ENCODE measurements around the gene RASSF3. TPM values are rescaled to one million over a fixed set of nuclear protein-coding genes. Genes with fewer than 3 reads are reported as not detected.

The RASSF3 gene
- total and polyA plus RNA-seq, 5 donors from 2014 or later: 5.5 to 158 (median 10.5) TPM

GRCh38 chr12:64735442-64735841 is 125.1 kb downstream of the RASSF3 start:
- Mint-ChIP-seq H3K9me3 (no peaks in the 10 kb centered on the region), H3K27me3 (no peaks in the 10 kb centered on the region), H3K27ac (no peak overlapping the region), H3K4me3 (no peak overlapping the region), H3K36me3 (peaks cover 65% of the 10 kb centered on the region), H3K4me1 (peaks cover 12 to 23% (median 19%) of the 10 kb centered on the region in 4 donors)
- Histone ChIP-seq H3K27ac (ENCODE audit: insufficient read depth, low read length, poor library complexity, severe bottlenecking) (no peak overlapping the region), H3K4me3 (ENCODE audit: low read depth, low read length) (no peak overlapping the region), H3K36me3 (ENCODE audit: control insufficient read depth, insufficient read depth, low read length) (peaks cover 33% of the 10 kb centered on the region), H3K27me3 (ENCODE audit: control insufficient read depth, insufficient read depth, low read length) (no peaks in the 10 kb centered on the region), H3K9me3 (ENCODE audit: control insufficient read depth in 2 of 2, low read length in 2 of 2) (no peaks in the 10 kb centered on the region), H3K4me1 (ENCODE audit: control insufficient read depth, insufficient read depth, low read length, poor library complexity, severe bottlenecking) (peaks cover 13% of the 10 kb centered on the region)
- DNase-seq (no peak), ATAC-seq (ENCODE audit: low read depth in 2 of 2) (no peak)

GRCh38 chr12:64736771-64737170 is 126.5 kb downstream of the RASSF3 start:
- no peak overlapping the region for H3K4me3 ChIP-seq (ENCODE audit: low read depth, low read length)
- no peaks in the 10 kb centered on the region for H3K9me3 ChIP-seq (ENCODE audit: control insufficient read depth in 2 of 2, low read length in 2 of 2)
- H3K36me3 ChIP-seq (ENCODE audit: control insufficient read depth, insufficient read depth, low read length): peaks cover 34% of the 10 kb centered on the region
- ATAC-seq (ENCODE audit: low read depth in 2 of 2) (no peak), DNase-seq (no peak)
- peak overlapping the region in 1 of 3 donors; percentile 27 for H3K27ac Mint-ChIP-seq
- peaks cover 6 to 14% (median 9%) of the 10 kb centered on the region in 4 donors for H3K4me1 Mint-ChIP-seq
- H3K27me3 Mint-ChIP-seq: no peaks in the 10 kb centered on the region
- H3K27ac ChIP-seq (ENCODE audit: insufficient read depth, low read length, poor library complexity, severe bottlenecking): no peak overlapping the region
- H3K4me1 ChIP-seq (ENCODE audit: control insufficient read depth, insufficient read depth, low read length, poor library complexity, severe bottlenecking): peaks cover 5% of the 10 kb centered on the region
- H3K36me3 Mint-ChIP-seq: peaks cover 70% of the 10 kb centered on the region
- H3K4me3 Mint-ChIP-seq: no peak overlapping the region
- no peaks in the 10 kb centered on the region for H3K9me3 Mint-ChIP-seq
- H3K27me3 ChIP-seq (ENCODE audit: control insufficient read depth, insufficient read depth, low read length): no peaks in the 10 kb centered on the region

- Mint-ChIP-seq H3K9me3 (no peaks in the 10 kb centered on the region), H3K4me3 (no peak overlapping the region), H3K4me1 (peaks cover 6 to 14% (median 9%) of the 10 kb centered on the region in 4 donors), H3K36me3 (peaks cover 73% of the 10 kb centered on the region), H3K27ac (peak overlapping the region; percentile 6 to 60 (median 27)), H3K27me3 (no peaks in the 10 kb centered on the region)
- DNase-seq: peak in 1 of 3 donors; percentile 49
- Histone ChIP-seq H3K36me3 (ENCODE audit: control insufficient read depth, insufficient read depth, low read length) (peaks cover 38% of the 10 kb centered on the region), H3K4me3 (ENCODE audit: low read depth, low read length) (no peak overlapping the region), H3K4me1 (ENCODE audit: control insufficient read depth, insufficient read depth, low read length, poor library complexity, severe bottlenecking) (peaks cover 5% of the 10 kb centered on the region), H3K9me3 (ENCODE audit: control insufficient read depth in 2 of 2, low read length in 2 of 2) (no peaks in the 10 kb centered on the region), H3K27ac (ENCODE audit: insufficient read depth, low read length, poor library complexity, severe bottlenecking) (no peak overlapping the region), H3K27me3 (ENCODE audit: control insufficient read depth, insufficient read depth, low read length) (no peaks in the 10 kb centered on the region)
- peak; percentile 46 to 53 for ATAC-seq (ENCODE audit: low read depth in 2 of 2)
These were observed 127.2 kb downstream of the RASSF3 start for GRCh38 chr12:64737539-64737938.

GRCh38 chr12:64739778-64740177 is 129.5 kb downstream of the RASSF3 start:
- no peak overlapping the region for H3K27ac ChIP-seq (ENCODE audit: insufficient read depth, low read length, poor library complexity, severe bottlenecking)
- peak overlapping the region in 2 of 3 donors; percentile 8 to 56 for H3K27ac Mint-ChIP-seq

GRCh38 chr12:64740646-64741045 is 130.4 kb downstream of the RASSF3 start:
- no peak overlapping the region for H3K4me3 Mint-ChIP-seq
- H3K36me3 Mint-ChIP-seq: peaks cover 77% of the 10 kb centered on the region
- ATAC-seq (ENCODE audit: low read depth in 2 of 2) (no peak), DNase-seq (no peak)
- no peaks in the 10 kb centered on the region for H3K9me3 ChIP-seq (ENCODE audit: control insufficient read depth in 2 of 2, low read length in 2 of 2)
- H3K27me3 ChIP-seq (ENCODE audit: control insufficient read depth, insufficient read depth, low read length): no peaks in the 10 kb centered on the region
- H3K4me1 Mint-ChIP-seq: peaks cover 6 to 14% (median 10%) of the 10 kb centered on the region in 4 donors
- peaks cover 54% of the 10 kb centered on the region for H3K36me3 ChIP-seq (ENCODE audit: control insufficient read depth, insufficient read depth, low read length)
- H3K4me3 ChIP-seq (ENCODE audit: low read depth, low read length): no peak overlapping the region
- H3K27me3 Mint-ChIP-seq: no peaks in the 10 kb centered on the region
- no peaks in the 10 kb centered on the region for H3K9me3 Mint-ChIP-seq
- peak overlapping the region in 1 of 3 donors; percentile 56 for H3K27ac Mint-ChIP-seq
- peaks cover 5% of the 10 kb centered on the region for H3K4me1 ChIP-seq (ENCODE audit: control insufficient read depth, insufficient read depth, low read length, poor library complexity, severe bottlenecking)
- H3K27ac ChIP-seq (ENCODE audit: insufficient read depth, low read length, poor library complexity, severe bottlenecking): no peak overlapping the region

More at GRCh38 chr12:64739778-64740177, 129.5 kb downstream of the RASSF3 start:
- no peaks in the 10 kb centered on the region for H3K27me3 Mint-ChIP-seq
- H3K36me3 ChIP-seq (ENCODE audit: control insufficient read depth, insufficient read depth, low read length): peaks cover 51% of the 10 kb centered on the region
- H3K4me3 Mint-ChIP-seq: no peak overlapping the region
- H3K36me3 Mint-ChIP-seq: peaks cover 71% of the 10 kb centered on the region
- peaks cover 5% of the 10 kb centered on the region for H3K4me1 ChIP-seq (ENCODE audit: control insufficient read depth, insufficient read depth, low read length, poor library complexity, severe bottlenecking)
- DNase-seq (no peak), ATAC-seq (ENCODE audit: low read depth in 2 of 2) (no peak)
- H3K9me3 Mint-ChIP-seq: no peaks in the 10 kb centered on the region
- no peak overlapping the region for H3K4me3 ChIP-seq (ENCODE audit: low read depth, low read length)
- peaks cover 6 to 14% (median 10%) of the 10 kb centered on the region in 4 donors for H3K4me1 Mint-ChIP-seq
- no peaks in the 10 kb centered on the region for H3K9me3 ChIP-seq (ENCODE audit: control insufficient read depth in 2 of 2, low read length in 2 of 2)
- H3K27me3 ChIP-seq (ENCODE audit: control insufficient read depth, insufficient read depth, low read length): no peaks in the 10 kb centered on the region

GRCh38 chr12:64742416-64742815 is 132.1 kb downstream of the RASSF3 start:
- H3K4me1 ChIP-seq (ENCODE audit: control insufficient read depth, insufficient read depth, low read length, poor library complexity, severe bottlenecking): peaks cover 4% of the 10 kb centered on the region
- Mint-ChIP-seq H3K4me3 (no peak overlapping the region), H3K36me3 (peaks cover 74% of the 10 kb centered on the region), H3K9me3 (no peaks in the 10 kb centered on the region), H3K27ac (no peak overlapping the region), H3K4me1 (peaks cover 4 to 10% (median 7%) of the 10 kb centered on the region in 4 donors), H3K27me3 (no peaks in the 10 kb centered on the region)
- H3K27ac ChIP-seq (ENCODE audit: insufficient read depth, low read length, poor library complexity, severe bottlenecking): no peak overlapping the region
- H3K4me3 ChIP-seq (ENCODE audit: low read depth, low read length): no peak overlapping the region
- DNase-seq (no peak), ATAC-seq (ENCODE audit: low read depth in 2 of 2) (no peak)
- no peaks in the 10 kb centered on the region for H3K27me3 ChIP-seq (ENCODE audit: control insufficient read depth, insufficient read depth, low read length)
- H3K36me3 ChIP-seq (ENCODE audit: control insufficient read depth, insufficient read depth, low read length): peaks cover 55% of the 10 kb centered on the region
- H3K9me3 ChIP-seq (ENCODE audit: control insufficient read depth in 2 of 2, low read length in 2 of 2): no peaks in the 10 kb centered on the region

GRCh38 chr12:64743206-64743605 is 132.9 kb downstream of the RASSF3 start:
- Mint-ChIP-seq H3K27ac (no peak overlapping the region), H3K27me3 (no peaks in the 10 kb centered on the region), H3K4me3 (no peak overlapping the region), H3K4me1 (peaks cover 0 to 6% (median 4%) of the 10 kb centered on the region in 4 donors), H3K9me3 (no peaks in the 10 kb centered on the region), H3K36me3 (peaks cover 73% of the 10 kb centered on the region)
- no peaks in the 10 kb centered on the region for H3K27me3 ChIP-seq (ENCODE audit: control insufficient read depth, insufficient read depth, low read length)
- H3K36me3 ChIP-seq (ENCODE audit: control insufficient read depth, insufficient read depth, low read length): peaks cover 55% of the 10 kb centered on the region
- H3K27ac ChIP-seq (ENCODE audit: insufficient read depth, low read length, poor library complexity, severe bottlenecking): no peak overlapping the region
- no peak overlapping the region for H3K4me3 ChIP-seq (ENCODE audit: low read depth, low read length)
- ATAC-seq (ENCODE audit: low read depth in 2 of 2) (no peak), DNase-seq (no peak)
- no peaks in the 10 kb centered on the region for H3K9me3 ChIP-seq (ENCODE audit: control insufficient read depth in 2 of 2, low read length in 2 of 2)
- H3K4me1 ChIP-seq (ENCODE audit: control insufficient read depth, insufficient read depth, low read length, poor library complexity, severe bottlenecking): no peaks in the 10 kb centered on the region
